GM19438 (cell line): ENCODE data around the gene CPZ.

Experiments used
- ATAC-seq: cut with Tn5 transposase; IDR thresholded peaks from one replicate; pipeline ENCODE4 v1.9.1; 2021; ENCODE audit warnings: low read depth; ENCODE audit not compliant: unreplicated experiment

Gene CPZ

GRCh38 chr4:8579526-8580320 lies 12.8 kb upstream of the CPZ start:
- ATAC-seq: no peak

- ATAC-seq: no peak
Observed at GRCh38 chr4:8580321-8581093, 12.1 kb upstream of the CPZ start, which contains the start of gene GPR78. Gene GPR78, plus strand, starts transcription at chr4:8580392. Its CDS starts 591 bp downstream, at chr4:8580983.

- ATAC-seq: no peak
Observed at GRCh38 chr4:8581094-8581861, 11.3 kb upstream of the CPZ start.

GRCh38 chr4:8582016-8582415 lies 10.5 kb upstream of the CPZ start:
- ATAC-seq: no peak

GRCh38 chr4:8582436-8582835 lies 10.1 kb upstream of the CPZ start:
- ATAC-seq: no peak

- ATAC-seq: no peak
Observed at GRCh38 chr4:8582941-8583654, 9.5 kb upstream of the CPZ start.

GRCh38 chr4:8583655-8584025 lies 8.9 kb upstream of the CPZ start:
- ATAC-seq: no peak

- no peak for ATAC-seq
Observed at GRCh38 chr4:8585186-8585585, 7.4 kb upstream of the CPZ start.

- ATAC-seq: no peak
Observed at GRCh38 chr4:8585721-8586212, 6.8 kb upstream of the CPZ start.

GRCh38 chr4:8586246-8586645 lies 6.3 kb upstream of the CPZ start:
- no peak for ATAC-seq

GRCh38 chr4:8586671-8587468 lies 5.7 kb upstream of the CPZ start:
- ATAC-seq: no peak

GRCh38 chr4:8587469-8588195 lies 4.9 kb upstream of the CPZ start:
- no peak for ATAC-seq

GRCh38 chr4:8588196-8588470 lies 4.4 kb upstream of the CPZ start:
- ATAC-seq: no peak

GRCh38 chr4:8589336-8589735 lies 3.2 kb upstream of the CPZ start:
- ATAC-seq: no peak

- ATAC-seq: no peak
Observed at GRCh38 chr4:8589823-8590545, 2.6 kb upstream of the CPZ start.

GRCh38 chr4:8590546-8590880 lies 2.1 kb upstream of the CPZ start:
- ATAC-seq: no peak

- ATAC-seq: no peak
Observed at GRCh38 chr4:8591114-8591513, 1.5 kb upstream of the CPZ start.

GRCh38 chr4:8591626-8592365 lies 769 bp upstream of the CPZ start:
- ATAC-seq: no peak
